HG03175 (cell line): ENCODE data around the gene PDGFB.

Experiments
- ATAC-seq: cut with Tn5 transposase; IDR thresholded peaks from one replicate; pipeline ENCODE4 v1.9.1; 2021; ENCODE audit warnings: mild to moderate bottlenecking, moderate library complexity; ENCODE audit not compliant: unreplicated experiment

The PDGFB gene

DNA sequence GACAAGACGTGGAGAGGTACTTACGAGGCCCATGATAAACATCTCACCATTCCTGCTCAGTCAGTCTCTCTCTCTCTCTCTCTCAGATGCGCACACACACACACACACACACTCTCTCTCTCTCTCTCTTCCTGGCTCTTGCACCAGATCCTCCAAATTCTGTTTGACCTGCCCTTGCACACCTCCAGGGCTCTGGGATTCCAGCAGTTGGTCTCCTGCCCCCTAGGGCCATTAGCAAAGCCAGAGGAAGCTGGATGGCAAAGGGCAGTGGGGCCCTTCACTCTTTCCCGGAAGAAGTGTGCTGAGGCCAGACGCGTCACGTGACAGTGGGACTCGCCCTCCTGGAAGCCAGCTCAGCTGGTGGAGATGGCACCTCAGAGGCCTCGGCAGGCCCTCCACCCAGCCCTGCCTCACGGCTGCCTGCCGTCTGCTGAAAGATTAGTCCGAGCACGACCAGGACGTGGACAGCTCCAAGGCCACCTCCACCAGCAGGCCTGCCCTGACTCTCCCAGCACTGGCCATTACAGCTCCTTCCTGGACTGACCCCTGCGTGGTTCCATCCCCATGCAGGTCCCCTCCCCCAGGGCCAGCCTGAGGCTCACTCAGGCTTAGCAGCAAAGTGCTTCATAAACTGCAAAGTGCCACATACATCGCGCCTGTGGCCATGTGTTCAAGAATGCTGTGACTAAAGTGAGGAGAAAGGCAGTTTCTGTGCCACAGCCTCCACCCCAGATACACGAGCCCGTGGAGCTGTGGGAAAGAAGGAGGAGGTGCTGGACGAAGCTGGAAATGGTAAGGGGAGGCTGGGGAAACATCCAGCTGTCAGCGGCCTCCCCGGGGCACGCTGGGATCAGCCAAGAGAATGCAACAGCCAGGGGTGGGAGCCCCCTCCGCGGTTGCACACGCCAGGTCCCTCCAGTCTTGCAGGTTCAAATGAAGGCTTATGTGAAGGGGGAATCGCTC, 3.7 kb downstream of the PDGFB start:
- no peak for ATAC-seq

DNA sequence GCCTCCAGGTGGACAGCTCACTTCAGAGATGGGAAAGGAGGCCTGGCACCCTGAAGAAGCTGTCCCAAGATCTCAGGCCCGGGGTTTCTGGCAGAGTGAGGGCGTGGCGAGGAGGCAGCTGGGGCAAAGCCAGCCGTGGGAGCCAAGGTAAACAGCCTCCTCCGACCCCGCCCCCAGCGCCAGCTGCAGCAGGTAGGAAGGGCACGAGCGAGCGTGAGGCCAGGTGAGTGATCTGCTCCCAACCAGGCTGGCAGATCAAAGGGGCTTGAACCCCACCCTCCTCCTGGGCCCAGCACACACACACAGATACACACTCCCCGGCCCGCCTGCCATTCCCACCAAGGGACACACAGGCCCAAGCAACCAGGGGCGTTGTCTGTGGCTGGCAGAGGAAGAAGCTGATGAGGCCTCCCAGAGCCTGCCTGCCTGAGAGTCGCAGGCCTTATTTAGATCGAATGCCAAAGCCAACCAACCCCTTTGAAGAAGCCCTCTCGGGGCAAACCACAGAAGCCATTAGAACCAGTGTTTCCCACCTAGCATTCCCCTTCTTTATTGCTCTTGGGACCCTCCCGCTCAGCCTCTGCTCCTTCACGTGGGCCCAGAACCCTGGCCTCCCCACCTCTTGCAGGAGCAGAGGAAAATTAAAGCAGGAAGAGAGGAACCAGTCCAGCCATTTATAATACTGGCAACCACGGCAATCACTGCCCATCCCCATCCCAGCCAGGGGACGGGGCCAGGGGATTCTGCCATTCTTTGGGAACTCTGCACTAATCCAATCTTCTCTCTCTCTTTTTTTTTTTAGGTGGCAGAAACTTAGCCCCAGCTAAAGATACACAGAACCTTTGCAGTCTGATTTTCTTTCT, 5.0 kb downstream of the PDGFB start:
- ATAC-seq: no peak

- ATAC-seq: no peak
Measured at GRCh38 chr22:39238966-39239505, 5.7 kb downstream of the PDGFB start.

GRCh38 chr22:39238561-39238960, 6.2 kb downstream of the PDGFB start:
- no peak for ATAC-seq

GRCh38 chr22:39238101-39238466, 6.7 kb downstream of the PDGFB start:
- ATAC-seq: no peak

- ATAC-seq: no peak
Measured at GRCh38 chr22:39237318-39238100, 7.3 kb downstream of the PDGFB start.

DNA sequence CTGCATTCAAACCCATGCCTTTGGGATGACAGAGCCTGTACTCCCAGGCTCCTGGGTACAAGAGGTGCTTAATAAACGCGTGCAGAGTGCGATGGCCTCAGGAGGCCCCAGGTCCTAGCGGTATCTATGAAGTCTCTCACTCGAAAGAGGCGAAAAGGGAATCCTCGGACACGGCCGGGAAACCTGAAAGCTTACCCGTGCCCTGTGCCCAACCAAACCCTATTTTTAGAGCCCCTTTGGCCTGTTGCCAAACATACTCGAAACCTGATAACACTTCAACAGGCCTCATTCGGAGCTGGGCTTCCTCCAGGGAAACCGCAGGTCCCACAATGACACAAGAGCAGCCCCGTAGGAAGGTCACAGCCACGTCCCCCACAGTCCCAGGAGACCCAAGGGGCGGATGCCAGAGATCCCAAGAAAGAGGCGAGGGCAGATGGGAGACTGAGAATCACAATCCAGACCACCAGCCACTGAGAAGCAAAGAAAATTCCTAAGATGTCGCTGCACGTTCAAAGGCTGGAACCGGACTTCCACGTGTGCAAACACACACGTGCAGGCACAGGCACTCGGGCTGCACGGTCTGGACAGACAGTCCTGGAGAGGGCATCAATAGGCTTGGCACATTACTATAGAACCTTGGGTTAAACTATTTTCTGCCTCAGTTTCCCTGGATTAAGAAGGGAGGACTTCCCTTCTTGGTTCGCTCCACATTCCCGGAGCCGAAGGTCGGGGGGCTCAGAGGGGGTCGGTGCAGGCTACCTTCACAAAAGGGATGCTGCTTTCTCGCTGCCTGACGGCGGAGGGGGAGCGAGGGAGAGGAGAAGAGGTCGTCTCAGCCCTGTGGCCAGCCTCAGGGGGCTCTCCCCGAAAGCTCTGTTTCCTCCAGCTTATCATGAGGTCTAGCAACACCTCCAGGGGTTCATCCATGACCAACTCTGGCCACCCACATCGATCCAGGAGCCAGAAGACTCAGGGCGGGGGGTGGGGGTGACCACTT, 8.2 kb downstream of the PDGFB start:
- peak; percentile 55 for ATAC-seq

GRCh38 chr22:39234867-39235687, 9.7 kb downstream of the PDGFB start:
- no peak for ATAC-seq

DNA sequence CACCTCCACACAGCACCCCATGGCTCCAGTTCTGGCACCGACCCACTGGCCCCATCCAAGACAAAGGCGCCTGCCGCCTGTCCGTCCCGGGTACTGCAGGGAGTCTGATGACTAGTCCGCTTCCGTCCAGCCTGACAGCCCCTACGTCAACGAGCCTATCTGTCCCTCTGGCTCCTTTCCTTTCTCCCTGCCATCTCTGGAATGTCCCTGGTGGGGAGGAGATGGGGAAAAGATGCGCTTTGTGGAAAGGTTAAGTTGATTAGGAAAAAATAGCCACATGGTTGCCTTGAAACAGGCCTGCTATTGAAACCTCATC, 10.4 kb downstream of the PDGFB start:
- no peak for ATAC-seq

- no peak for ATAC-seq
Measured at GRCh38 chr22:39233710-39234471, 10.9 kb downstream of the PDGFB start.

- no peak for ATAC-seq
Measured at GRCh38 chr22:39232806-39233709, 11.7 kb downstream of the PDGFB start.

DNA sequence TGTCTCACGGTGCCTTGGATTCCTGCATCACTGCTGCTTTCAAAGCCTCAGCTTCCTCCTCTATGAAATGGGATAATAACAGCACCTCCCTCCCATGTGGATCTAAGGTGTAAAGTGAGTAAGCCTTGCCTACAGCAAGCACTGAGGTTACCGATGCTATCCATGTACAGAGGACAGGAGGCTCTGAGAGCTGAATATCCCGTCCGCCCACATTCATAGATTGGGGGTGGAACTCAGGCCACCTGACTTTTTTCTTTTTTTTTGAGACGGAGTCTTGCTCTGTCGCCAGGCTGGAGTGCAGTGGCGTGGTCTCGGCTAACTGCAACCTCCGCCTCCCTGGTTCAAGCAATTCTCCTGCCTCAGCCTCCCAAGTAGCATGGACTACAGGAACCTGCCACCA, 12.5 kb downstream of the PDGFB start:
- ATAC-seq: no peak

DNA sequence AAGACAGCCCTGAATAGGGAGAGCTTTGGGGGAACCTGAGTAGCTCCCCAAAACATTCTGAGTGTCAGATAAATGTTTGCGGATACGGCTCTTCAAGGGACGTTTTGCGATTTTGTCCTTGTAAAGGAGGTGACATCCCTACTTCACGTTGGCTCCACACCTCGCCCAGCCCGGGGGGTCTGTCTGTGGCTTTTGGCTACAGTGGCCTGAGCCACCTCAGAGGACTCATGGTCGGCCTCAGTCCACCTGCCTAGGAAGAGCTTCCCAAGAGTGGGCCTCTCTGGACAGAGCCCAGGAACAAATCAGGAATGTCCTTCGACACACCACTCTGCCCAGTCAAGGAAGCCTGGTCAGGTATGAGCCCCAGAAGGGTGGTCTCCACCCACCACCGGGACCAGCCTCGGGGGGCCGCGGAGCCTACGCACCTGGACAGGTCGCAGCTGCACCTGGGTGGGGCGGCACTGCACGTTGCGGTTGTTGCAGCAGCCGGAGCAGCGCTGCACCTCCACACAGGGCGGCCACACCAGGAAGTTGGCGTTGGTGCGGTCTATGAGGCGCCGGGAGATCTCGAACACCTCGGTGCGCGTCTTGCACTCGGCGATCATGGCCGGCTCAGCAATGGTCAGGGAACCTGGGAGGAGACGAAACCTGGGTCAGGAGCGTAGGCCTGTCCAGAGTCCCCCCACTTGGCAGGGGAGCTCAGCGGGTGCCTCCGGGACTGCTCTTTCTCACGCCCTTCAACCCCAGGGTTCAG, 13.4 kb downstream of the PDGFB start:
- no peak for ATAC-seq

DNA sequence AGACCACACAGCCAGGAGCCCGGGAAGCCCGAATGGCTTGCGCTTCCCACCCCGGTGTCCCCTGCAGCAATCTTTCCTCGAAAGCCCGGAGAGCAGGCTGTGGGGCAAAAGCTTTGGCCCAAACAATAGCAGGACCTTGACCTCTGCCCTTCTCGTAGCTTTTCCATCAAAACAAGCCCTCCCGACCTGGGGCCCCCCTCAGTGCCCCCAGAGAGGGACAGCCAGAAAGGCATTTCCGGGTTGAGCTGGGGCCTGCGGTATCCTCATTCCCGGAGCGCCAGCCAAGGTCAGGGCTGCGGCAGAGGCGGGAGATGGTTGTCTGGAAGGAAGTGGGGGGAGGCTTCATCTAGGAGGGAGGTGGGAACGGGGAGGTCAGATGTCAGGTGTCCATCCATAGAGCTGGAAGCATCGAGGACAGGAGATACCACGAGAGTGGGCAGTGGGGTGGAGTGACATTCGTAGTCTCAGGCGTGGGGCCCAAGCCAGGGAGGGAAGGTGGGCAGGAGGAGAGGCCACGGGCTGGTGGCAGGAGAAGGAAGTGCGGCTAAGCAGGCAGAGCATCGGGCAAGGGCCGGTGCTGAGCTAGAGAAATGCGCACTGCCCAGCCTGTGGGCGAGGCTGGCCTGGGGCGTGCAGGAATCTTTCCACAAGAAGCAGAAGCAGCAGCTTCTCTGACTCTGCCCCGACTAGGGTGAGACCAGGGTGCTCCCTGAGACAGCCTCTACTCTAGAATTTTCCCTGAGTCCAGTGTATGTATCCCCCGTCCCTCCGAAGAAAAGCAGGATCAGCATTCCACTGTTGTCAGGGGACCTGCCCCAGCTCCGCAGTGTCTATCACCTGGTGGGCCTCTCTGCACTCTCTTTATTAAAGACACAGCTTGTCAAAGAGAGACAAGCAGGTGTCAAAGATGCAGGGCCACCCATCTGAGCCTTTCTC, 14.3 kb downstream of the PDGFB start:
- ATAC-seq: no peak

DNA sequence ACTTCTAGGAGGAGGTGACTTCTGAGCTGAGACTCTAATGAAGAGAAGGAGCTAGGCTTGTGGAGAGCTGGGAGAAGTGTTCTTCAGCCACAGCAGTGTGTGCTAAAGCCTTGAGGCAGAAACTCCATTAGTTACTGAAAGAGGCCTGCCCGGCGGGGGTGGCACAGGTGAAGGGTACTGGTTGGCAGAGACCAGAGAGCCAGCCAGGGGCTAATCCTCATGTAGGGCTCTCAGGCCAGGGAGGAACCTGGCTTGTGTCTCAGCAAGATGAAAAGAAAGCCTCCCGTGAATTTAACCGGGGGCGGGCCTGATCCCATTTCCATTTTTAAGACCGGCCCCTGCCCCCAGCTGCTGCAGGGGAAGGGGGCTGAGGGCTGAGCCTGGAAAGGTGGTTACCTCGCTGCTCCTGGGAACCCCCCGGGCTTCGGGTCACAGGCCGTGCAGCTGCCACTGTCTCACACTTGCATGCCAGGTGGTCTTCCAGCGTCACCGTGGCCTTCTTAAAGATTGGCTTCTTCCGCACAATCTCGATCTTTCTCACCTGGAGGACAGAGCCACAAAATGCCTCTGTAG, 15.0 kb downstream of the PDGFB start:
- ATAC-seq: no peak
